HG03565 (cell line): ENCODE results near the gene NMRK1.

Experiments
- ATAC-seq: cut with Tn5 transposase; IDR thresholded peaks from one replicate; pipeline ENCODE4 v1.9.1; 2021; ENCODE audit warnings: mild to moderate bottlenecking, moderate library complexity; ENCODE audit not compliant: unreplicated experiment

Gene NMRK1

GRCh38 chr9:75102177-75102790 lies 14.3 kb upstream of the NMRK1 start:
- ATAC-seq, result no peak

- no peak for ATAC-seq
Measured at GRCh38 chr9:75101004-75101588, 13.1 kb upstream of the NMRK1 start.

- no peak for ATAC-seq
Measured at GRCh38 chr9:75096796-75097195, 8.8 kb upstream of the NMRK1 start.

GRCh38 chr9:75092766-75093165 lies 4.8 kb upstream of the NMRK1 start:
- ATAC-seq, result no peak

GRCh38 chr9:75090579-75090978 lies 2.6 kb upstream of the NMRK1 start:
- no peak for ATAC-seq

- no peak for ATAC-seq
Measured at GRCh38 chr9:75089373-75089766, 1.4 kb upstream of the NMRK1 start.

GRCh38 chr9:75088646-75089372 lies 854 bp upstream of the NMRK1 start:
- peak; percentile 30 for ATAC-seq

GRCh38 chr9:75087289-75087823 lies 599 bp downstream of the NMRK1 start:
- ATAC-seq, result no peak

GRCh38 chr9:75086541-75087288 lies 1.2 kb downstream of the NMRK1 start:
- no peak for ATAC-seq

GRCh38 chr9:75085640-75086039 lies 2.3 kb downstream of the NMRK1 start:
- ATAC-seq, result no peak

- no peak for ATAC-seq
Measured at GRCh38 chr9:75084081-75084672, 3.8 kb downstream of the NMRK1 start.

GRCh38 chr9:75083188-75083970 lies 4.6 kb downstream of the NMRK1 start:
- no peak for ATAC-seq

GRCh38 chr9:75081632-75082031 lies 6.3 kb downstream of the NMRK1 start:
- ATAC-seq, result no peak

- ATAC-seq, result no peak
Measured at GRCh38 chr9:75072895-75073294, 15.1 kb downstream of the NMRK1 start.

- ATAC-seq, result peak; percentile 61
Measured at GRCh38 chr9:75071530-75072122, 16.3 kb downstream of the NMRK1 start.

- ATAC-seq, result no peak
Measured at GRCh38 chr9:75069171-75069570, 18.8 kb downstream of the NMRK1 start.

GRCh38 chr9:75067894-75068293 lies 20.1 kb downstream of the NMRK1 start:
- no peak for ATAC-seq

- no peak for ATAC-seq
Measured at GRCh38 chr9:75065510-75065909, 22.4 kb downstream of the NMRK1 start.

GRCh38 chr9:75064307-75065025 lies 23.5 kb downstream of the NMRK1 start:
- no peak for ATAC-seq
